ENCODE results near the gene ABHD5.

Gene ABHD5

GRCh38 chr3:43704697-43705096 lies 14.0 kb downstream of the ABHD5 start:
- Histone ChIP-seq H3K36me3 (ENCODE audit: insufficient read depth, low read length) (no peaks in the 10 kb centered on the region), H3K27ac (ENCODE audit: low read depth, low read length, poor library complexity, severe bottlenecking) (no peak overlapping the region), H3K9me3 (ENCODE audit: low read length) (no peaks in the 10 kb centered on the region), H3K27me3 (ENCODE audit: insufficient read depth, low read length) (no peaks in the 10 kb centered on the region), H3K79me2 (ENCODE audit: insufficient read depth, low read length) (no peaks in the 10 kb centered on the region), H2AFZ (ENCODE audit: low read length) (no peak overlapping the region), H3K9me2 (ENCODE audit: low read depth, low read length) (no peaks in the 10 kb centered on the region), H3K4me2 (ENCODE audit: low read length) (no peak overlapping the region), H3K9ac (ENCODE audit: low read length) (no peak overlapping the region), H3K4me3 (ENCODE audit: low read depth, low read length, poor library complexity, severe bottlenecking) (no peak overlapping the region), H3K4me1 (ENCODE audit: insufficient read depth, low read length, severe bottlenecking) (peaks cover 10% of the 10 kb centered on the region), H3F3A (ENCODE audit: insufficient read depth, low read length) (no peaks in the 10 kb centered on the region), H4K20me1 (ENCODE audit: insufficient read depth, low read length) (no peaks in the 10 kb centered on the region)
- TF ChIP-seq CTCF (IDR thresholded peaks at IDR 0.05; ENCODE audit: low read length) (no peak), EZH2 (IDR thresholded peaks at IDR 0.05; ENCODE audit: borderline replicate concordance, low read length) (no peak)

GRCh38 chr3:43706342-43706741 lies 15.6 kb downstream of the ABHD5 start:
- Histone ChIP-seq H3K4me1 (ENCODE audit: insufficient read depth, low read length, severe bottlenecking) (peaks cover 10% of the 10 kb centered on the region), H3K79me2 (ENCODE audit: insufficient read depth, low read length) (no peaks in the 10 kb centered on the region), H3K9me3 (ENCODE audit: low read length) (no peaks in the 10 kb centered on the region), H3K9ac (ENCODE audit: low read length) (no peak overlapping the region), H4K20me1 (ENCODE audit: insufficient read depth, low read length) (no peaks in the 10 kb centered on the region), H3K27ac (ENCODE audit: low read depth, low read length, poor library complexity, severe bottlenecking) (no peak overlapping the region), H3K27me3 (ENCODE audit: insufficient read depth, low read length) (no peaks in the 10 kb centered on the region), H2AFZ (ENCODE audit: low read length) (no peak overlapping the region), H3K36me3 (ENCODE audit: insufficient read depth, low read length) (no peaks in the 10 kb centered on the region), H3F3A (ENCODE audit: insufficient read depth, low read length) (no peaks in the 10 kb centered on the region), H3K9me2 (ENCODE audit: low read depth, low read length) (no peaks in the 10 kb centered on the region), H3K4me2 (ENCODE audit: low read length) (no peak overlapping the region), H3K4me3 (ENCODE audit: low read depth, low read length, poor library complexity, severe bottlenecking) (no peak overlapping the region)
- TF ChIP-seq CTCF (IDR thresholded peaks at IDR 0.05; ENCODE audit: low read length) (no peak), EZH2 (IDR thresholded peaks at IDR 0.05; ENCODE audit: borderline replicate concordance, low read length) (no peak)

GRCh38 chr3:43707266-43707665 lies 16.5 kb downstream of the ABHD5 start:
- peaks cover 3% of the 10 kb centered on the region; the same call in 1 of the 2 replicates for H3K36me3 ChIP-seq (ENCODE audit: insufficient read depth, low read length)
- no peak overlapping the region for H3K27ac ChIP-seq (ENCODE audit: low read depth, low read length, poor library complexity, severe bottlenecking)
- H3K9ac ChIP-seq (ENCODE audit: low read length): no peak overlapping the region
- no peaks in the 10 kb centered on the region for H4K20me1 ChIP-seq (ENCODE audit: insufficient read depth, low read length)
- H3K79me2 ChIP-seq (ENCODE audit: insufficient read depth, low read length): no peaks in the 10 kb centered on the region
- H3F3A ChIP-seq (ENCODE audit: insufficient read depth, low read length): no peaks in the 10 kb centered on the region
- no peak overlapping the region for H3K4me3 ChIP-seq (ENCODE audit: low read depth, low read length, poor library complexity, severe bottlenecking)
- H3K9me3 ChIP-seq (ENCODE audit: low read length): no peaks in the 10 kb centered on the region
- TF ChIP-seq CTCF (IDR thresholded peaks at IDR 0.05; ENCODE audit: low read length) (no peak), EZH2 (IDR thresholded peaks at IDR 0.05; ENCODE audit: borderline replicate concordance, low read length) (no peak)
- H3K4me2 ChIP-seq (ENCODE audit: low read length): no peak overlapping the region
- no peak overlapping the region for H2AFZ ChIP-seq (ENCODE audit: low read length)
- no peaks in the 10 kb centered on the region for H3K27me3 ChIP-seq (ENCODE audit: insufficient read depth, low read length)
- peaks cover 10% of the 10 kb centered on the region for H3K4me1 ChIP-seq (ENCODE audit: insufficient read depth, low read length, severe bottlenecking)
- H3K9me2 ChIP-seq (ENCODE audit: low read depth, low read length): no peaks in the 10 kb centered on the region

Measured in OCI-LY1 (cell line).